ENCODE results near the gene RAB10. TPM values are rescaled to one million over a fixed set of nuclear protein-coding genes. Genes with fewer than 3 reads are reported as not detected.

The RAB10 gene
- total RNA-seq, 3 donors from 2014 or later (not counting 1 experiment from before 2014, with no cell fraction given): 35.8 to 44.2 (median 39.5) TPM

- Mint-ChIP-seq H3K9me3 (no peaks in the 10 kb centered on the region), H3K4me3 (no peak overlapping the region), H3K27me3 (ENCODE audit: low read depth in 2 of 2) (no peaks in the 10 kb centered on the region), H3K27ac (no peak overlapping the region), H3K36me3 (no peaks in the 10 kb centered on the region), H3K4me1 (peaks cover 20 to 21% of the 10 kb centered on the region in 2 donors)
- H3K27me3 ChIP-seq (ENCODE audit: control insufficient read depth, insufficient read depth, low read length): no peaks in the 10 kb centered on the region
- intact Hi-C loops (cut with micrococcal nuclease): no loop called here
- TF ChIP-seq CTCF (IDR thresholded peaks at IDR 0.05): no peak
- H3K4me3 ChIP-seq (ENCODE audit: low read length): no peak overlapping the region
- no peaks in the 10 kb centered on the region for H3K9me3 ChIP-seq (ENCODE audit: control insufficient read depth, insufficient read depth, low read length)
- DNase-seq (no peak), ATAC-seq (no peak)
- H3K36me3 ChIP-seq (ENCODE audit: control insufficient read depth, insufficient read depth, low read length): peaks cover 16% of the 10 kb centered on the region
- no CpG with 5 or more reads among the region's 1 CpG for WGBS (ENCODE audit: insufficient coverage)
- no peaks in the 10 kb centered on the region for H3K4me1 ChIP-seq (ENCODE audit: control insufficient read depth, insufficient read depth, low read length)
- no peak overlapping the region for H3K27ac ChIP-seq (ENCODE audit: low read length)
These were observed 78.3 kb downstream of the RAB10 start for GRCh38 chr2:26112201-26112600.

GRCh38 chr2:26114151-26114550, 80.3 kb downstream of the RAB10 start:
- no peak for DNase-seq
- H3K4me1 Mint-ChIP-seq: peaks cover 11 to 19% of the 10 kb centered on the region in 2 donors
- Histone ChIP-seq H3K4me1 (ENCODE audit: control insufficient read depth, insufficient read depth, low read length) (no peaks in the 10 kb centered on the region), H3K36me3 (ENCODE audit: control insufficient read depth, insufficient read depth, low read length) (peaks cover 16% of the 10 kb centered on the region), H3K4me3 (ENCODE audit: low read length) (no peak overlapping the region), H3K27ac (ENCODE audit: low read length) (no peak overlapping the region), H3K9me3 (ENCODE audit: control insufficient read depth, insufficient read depth, low read length) (no peaks in the 10 kb centered on the region), H3K27me3 (ENCODE audit: control insufficient read depth, insufficient read depth, low read length) (no peaks in the 10 kb centered on the region)
- TF ChIP-seq CTCF (IDR thresholded peaks at IDR 0.05): no peak
- peak overlapping the region in 1 of 2 donors; percentile 34 for H3K27ac Mint-ChIP-seq
- ATAC-seq: no peak
- H3K27me3 Mint-ChIP-seq (ENCODE audit: low read depth in 2 of 2): no peaks in the 10 kb centered on the region
- no CpG with 5 or more reads among the region's 2 CpGs for WGBS (ENCODE audit: insufficient coverage)
- no peaks in the 10 kb centered on the region for H3K9me3 Mint-ChIP-seq
- intact Hi-C loops (cut with micrococcal nuclease): no loop called here
- no peak overlapping the region for H3K4me3 Mint-ChIP-seq
- H3K36me3 Mint-ChIP-seq: no peaks in the 10 kb centered on the region

GRCh38 chr2:26118682-26119081, 84.8 kb downstream of the RAB10 start:
- Mint-ChIP-seq H3K36me3 (no peaks in the 10 kb centered on the region), H3K4me3 (no peak overlapping the region), H3K4me1 (peaks cover 38 to 42% of the 10 kb centered on the region in 2 donors), H3K27ac (no peak overlapping the region), H3K9me3 (no peaks in the 10 kb centered on the region), H3K27me3 (ENCODE audit: low read depth in 2 of 2) (no peaks in the 10 kb centered on the region)
- WGBS (ENCODE audit: insufficient coverage): 98% methylated on average over 4 of the region's 4 CpGs
- intact Hi-C loops (cut with micrococcal nuclease): no loop called here
- H3K9me3 ChIP-seq (ENCODE audit: control insufficient read depth, insufficient read depth, low read length): no peaks in the 10 kb centered on the region
- no peak for DNase-seq
- ATAC-seq: no peak
- H3K4me1 ChIP-seq (ENCODE audit: control insufficient read depth, insufficient read depth, low read length): peaks cover 9% of the 10 kb centered on the region
- no peaks in the 10 kb centered on the region for H3K36me3 ChIP-seq (ENCODE audit: control insufficient read depth, insufficient read depth, low read length)
- H3K4me3 ChIP-seq (ENCODE audit: low read length): no peak overlapping the region
- H3K27me3 ChIP-seq (ENCODE audit: control insufficient read depth, insufficient read depth, low read length): no peaks in the 10 kb centered on the region
- no peak for TF ChIP-seq CTCF (IDR thresholded peaks at IDR 0.05)
- H3K27ac ChIP-seq (ENCODE audit: low read length): no peak overlapping the region

GRCh38 chr2:26119521-26119920, 85.6 kb downstream of the RAB10 start:
- H3K9me3 Mint-ChIP-seq: no peaks in the 10 kb centered on the region
- Histone ChIP-seq H3K4me3 (ENCODE audit: low read length) (no peak overlapping the region), H3K27ac (ENCODE audit: low read length) (no peak overlapping the region), H3K9me3 (ENCODE audit: control insufficient read depth, insufficient read depth, low read length) (no peaks in the 10 kb centered on the region), H3K4me1 (ENCODE audit: control insufficient read depth, insufficient read depth, low read length) (peaks cover 12% of the 10 kb centered on the region), H3K27me3 (ENCODE audit: control insufficient read depth, insufficient read depth, low read length) (no peaks in the 10 kb centered on the region), H3K36me3 (ENCODE audit: control insufficient read depth, insufficient read depth, low read length) (no peaks in the 10 kb centered on the region)
- 100% methylated on average over 1 of the region's 1 CpG for WGBS (ENCODE audit: insufficient coverage)
- H3K4me1 Mint-ChIP-seq: peaks cover 35 to 40% of the 10 kb centered on the region in 2 donors
- H3K4me3 Mint-ChIP-seq: no peak overlapping the region
- no peaks in the 10 kb centered on the region for H3K27me3 Mint-ChIP-seq (ENCODE audit: low read depth in 2 of 2)
- no peak for DNase-seq
- no peak overlapping the region for H3K27ac Mint-ChIP-seq
- intact Hi-C loops (cut with micrococcal nuclease): no loop called here
- H3K36me3 Mint-ChIP-seq: no peaks in the 10 kb centered on the region
- no peak for TF ChIP-seq CTCF (IDR thresholded peaks at IDR 0.05)
- no peak for ATAC-seq

All from natural killer cell (primary cell).